HG02571 (cell line): ENCODE results near the gene ATL1.
"Not testable (repeated sequence)": the region's sequence is repeated elsewhere in the genome, so short reads cannot be mapped to it uniquely, and the experiment has no call there.

Experiments
- ATAC-seq: cut with Tn5 transposase; IDR thresholded peaks from one replicate; pipeline ENCODE4 v1.9.1; 2021; ENCODE audit warnings: mild to moderate bottlenecking, moderate library complexity; ENCODE audit not compliant: unreplicated experiment

ATL1 gene

DNA sequence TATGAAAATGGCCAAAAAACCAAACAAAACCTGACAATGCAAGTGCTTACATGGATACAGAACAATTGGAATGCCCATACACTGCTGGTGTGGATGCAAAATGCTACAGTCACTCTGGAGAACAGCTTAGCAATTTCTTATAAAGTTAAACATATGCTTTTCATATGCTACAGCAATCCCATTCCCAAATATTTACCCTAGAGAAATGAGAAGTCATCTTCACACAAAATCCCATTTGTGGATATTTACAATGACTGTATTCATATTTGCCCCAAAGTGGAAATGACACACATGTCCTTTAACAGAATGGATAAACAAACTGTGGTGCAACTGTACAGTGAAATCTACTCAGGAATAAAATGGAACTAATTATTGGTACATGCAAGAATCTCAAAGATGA lies 87.8 kb downstream of the ATL1 start:
- no peak for ATAC-seq

DNA sequence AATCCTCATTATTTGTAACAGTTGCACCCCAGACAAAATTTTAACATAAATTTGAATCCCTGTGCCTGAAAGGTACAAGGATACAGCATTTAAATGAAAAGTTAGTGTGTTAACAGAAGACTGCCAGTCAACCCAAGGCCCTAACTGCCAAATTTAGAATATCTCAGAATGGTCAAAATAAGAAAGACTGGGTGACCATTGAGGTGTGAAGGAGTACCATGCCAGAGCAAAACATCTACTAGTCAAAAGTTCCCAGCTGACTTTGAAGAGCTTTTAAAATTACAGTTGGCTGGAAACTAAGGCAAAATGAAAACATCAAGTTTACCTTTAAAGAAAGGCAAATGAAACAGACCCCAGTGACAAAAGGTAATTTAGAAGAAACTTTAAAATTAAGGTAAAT lies 89.7 kb downstream of the ATL1 start:
- no peak for ATAC-seq

DNA sequence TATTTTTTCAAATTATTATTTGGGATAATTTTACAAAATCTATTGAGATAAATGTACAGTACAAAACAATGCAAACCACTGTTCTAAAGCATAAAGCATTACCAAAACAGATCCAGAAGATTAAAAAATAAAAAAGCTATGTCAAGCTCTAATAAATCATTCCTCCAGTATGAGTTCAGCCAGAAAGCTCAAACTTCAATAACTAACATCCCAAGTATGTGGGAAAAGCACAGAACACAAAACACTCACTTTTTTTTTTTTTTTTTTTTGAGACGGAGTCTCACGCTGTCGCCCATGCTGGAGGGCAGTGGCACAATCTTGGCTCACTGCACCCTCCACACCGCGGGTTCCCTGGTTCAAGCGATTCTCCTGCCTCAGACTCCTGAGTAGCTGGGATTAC lies 96.8 kb downstream of the ATL1 start:
- no peak for ATAC-seq

DNA sequence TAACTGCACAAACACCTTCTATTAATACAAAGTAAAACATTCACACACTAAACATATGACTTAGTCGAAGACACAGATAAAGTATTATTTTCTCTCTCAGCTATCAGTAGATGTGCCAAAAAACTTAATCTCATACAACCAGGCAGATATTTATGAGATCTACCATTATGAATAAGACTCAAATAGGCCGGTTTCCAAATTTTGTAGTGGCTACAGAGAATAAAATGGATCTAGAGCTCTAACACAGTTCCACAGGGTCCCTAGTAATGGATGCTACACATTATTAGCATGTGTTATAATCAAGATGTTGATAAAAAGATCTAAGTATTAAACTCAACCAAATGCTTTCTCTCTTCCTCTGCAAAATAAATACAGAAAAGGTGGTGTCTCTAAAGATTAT lies 97.8 kb downstream of the ATL1 start:
- ATAC-seq = no peak

DNA sequence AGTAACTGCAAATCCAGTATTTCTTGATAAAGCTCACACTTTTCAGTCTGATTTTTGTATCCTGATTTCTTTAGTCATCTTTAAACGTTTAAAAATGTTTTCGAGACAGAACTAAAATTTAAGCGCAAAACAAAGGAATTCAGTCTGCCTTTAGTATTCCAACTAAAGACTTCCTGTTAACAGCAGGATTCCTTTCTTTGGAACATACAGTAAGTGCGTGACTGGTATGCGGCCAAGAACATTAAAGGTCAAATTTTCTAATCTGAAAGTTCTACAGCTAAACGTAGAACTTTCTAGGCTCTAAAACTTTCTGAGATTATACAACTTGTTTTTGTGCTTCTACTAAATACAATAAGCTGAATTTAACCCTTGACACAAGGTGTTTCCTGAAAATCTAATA lies 98.3 kb downstream of the ATL1 start:
- ATAC-seq = no peak

DNA sequence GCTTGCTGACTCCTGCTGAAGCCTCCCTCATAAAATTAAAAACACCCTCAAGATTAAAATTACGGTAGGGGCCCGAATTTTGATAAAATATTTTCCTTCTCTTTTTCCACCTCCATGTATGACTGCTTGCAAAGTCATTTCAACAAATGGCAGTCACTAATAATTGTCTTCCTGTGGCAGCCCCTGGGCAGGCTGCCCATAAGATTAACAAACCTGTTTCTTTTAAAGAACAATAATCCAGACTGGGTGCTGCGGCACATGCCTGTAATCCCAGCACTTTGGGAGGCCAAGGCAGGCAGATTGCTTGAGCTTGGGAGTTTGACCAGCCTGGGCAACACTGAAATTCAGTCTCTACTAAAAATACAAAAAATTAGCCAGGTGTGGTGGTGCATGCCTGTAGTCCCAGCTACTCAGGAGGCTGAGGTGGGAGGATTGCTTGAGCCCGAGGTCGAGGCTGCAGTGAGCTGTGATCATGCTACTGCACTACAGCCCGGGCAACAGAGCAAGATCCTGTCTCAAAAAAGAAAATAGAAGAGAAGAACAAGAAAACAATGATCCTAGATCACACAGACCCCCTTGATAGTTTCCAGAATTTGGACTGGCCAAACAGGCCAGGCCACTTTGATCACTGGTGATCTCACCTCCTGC lies 99.5 kb downstream of the ATL1 start:
- no peak for ATAC-seq

DNA sequence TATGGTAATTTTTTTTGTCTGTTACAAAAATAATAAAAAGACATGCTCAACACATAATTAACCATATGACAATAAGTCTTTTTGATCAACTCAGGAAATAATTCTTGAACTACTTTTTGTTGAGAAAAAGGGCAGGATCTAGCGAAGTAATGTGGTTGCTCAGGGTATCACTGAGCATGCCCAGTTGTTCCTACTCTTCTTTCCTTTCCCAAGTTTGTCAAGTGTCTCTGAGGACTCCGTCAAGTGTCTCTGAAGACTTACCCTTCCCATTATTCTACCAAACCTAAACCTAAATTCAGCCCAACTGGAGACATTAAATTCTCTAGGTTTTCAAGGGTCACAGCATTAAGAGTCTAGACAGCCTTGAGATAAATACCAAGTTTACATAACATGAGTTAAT lies 104.6 kb downstream of the ATL1 start:
- ATAC-seq = not testable (repeated sequence)

DNA sequence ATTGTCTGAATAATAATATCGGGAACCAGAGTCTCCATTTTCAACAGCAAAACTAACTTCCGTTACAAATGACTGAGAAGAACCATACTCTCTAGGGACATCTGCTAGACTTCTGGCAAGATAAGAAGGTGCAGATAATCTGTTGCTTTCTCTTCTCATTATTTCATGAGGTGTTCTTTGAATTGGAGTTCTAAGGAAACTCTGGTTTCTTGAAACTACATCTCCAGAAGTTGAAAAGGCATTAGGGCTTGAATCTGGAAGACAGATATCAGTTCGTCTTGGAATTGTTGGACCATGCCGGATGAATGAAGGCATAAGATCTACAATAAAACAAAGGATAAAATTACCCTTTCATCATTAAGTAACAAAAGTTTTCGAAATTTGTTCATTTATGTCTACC lies 105.4 kb downstream of the ATL1 start:
- not testable (repeated sequence) for ATAC-seq

DNA sequence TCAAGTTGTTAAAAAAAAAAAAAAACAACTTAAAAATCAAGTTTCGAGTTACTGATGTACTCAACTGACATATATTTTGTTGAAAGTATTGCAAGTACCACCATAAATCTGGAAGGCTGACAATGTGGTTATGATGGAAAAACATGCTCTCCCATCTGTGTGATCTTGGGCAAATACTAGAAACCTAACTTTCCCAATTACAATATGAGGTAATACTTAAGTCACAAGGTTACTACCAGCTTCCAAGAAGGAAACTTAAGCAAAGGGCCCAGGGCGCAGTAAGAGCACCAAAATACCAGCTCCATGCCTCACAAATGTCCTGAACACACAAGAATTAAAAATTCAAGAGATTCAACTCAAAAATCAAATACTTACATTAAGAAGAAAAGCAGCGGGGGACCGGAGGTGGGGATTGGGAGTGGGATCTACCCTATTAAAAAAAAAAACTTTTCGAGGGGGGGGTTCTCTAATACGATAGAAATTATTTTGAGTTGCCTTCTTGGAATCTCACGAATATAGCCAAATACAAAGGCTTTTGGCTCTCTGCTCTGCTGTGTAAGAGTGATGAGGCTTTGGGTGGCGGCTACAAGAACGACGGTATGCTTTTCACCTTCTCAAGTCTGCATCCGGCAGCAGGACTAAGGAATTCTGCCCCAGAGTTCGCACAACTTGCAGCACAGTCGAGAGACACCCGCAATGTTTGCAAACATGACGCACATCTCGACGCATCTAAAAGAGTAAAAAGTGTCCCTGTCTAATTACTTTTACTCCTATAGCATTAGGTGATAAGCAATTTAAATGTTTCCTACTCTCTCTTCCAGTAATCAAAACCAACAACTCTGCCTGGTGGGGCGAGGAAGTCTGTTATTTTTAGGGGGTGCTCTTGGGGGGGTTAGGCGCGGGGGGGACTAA lies 107.1 kb downstream of the ATL1 start:
- ATAC-seq = no peak

DNA sequence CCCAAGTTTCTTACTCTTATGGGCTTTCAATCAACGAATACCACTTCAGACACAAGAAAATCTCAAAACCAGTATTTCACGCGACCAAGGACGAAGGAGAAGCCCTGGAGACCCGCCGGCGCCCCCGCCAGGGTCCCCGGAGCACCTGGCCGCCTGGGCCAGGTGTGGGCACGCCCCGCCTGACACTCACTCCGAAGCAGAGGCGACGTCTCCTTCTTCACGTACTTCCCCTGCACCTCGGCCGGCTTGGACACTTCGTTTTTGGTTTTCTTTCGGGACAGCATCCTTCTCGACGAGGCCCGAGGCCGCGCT lies 107.7 kb downstream of the ATL1 start:
- ATAC-seq = peak; percentile 40

DNA sequence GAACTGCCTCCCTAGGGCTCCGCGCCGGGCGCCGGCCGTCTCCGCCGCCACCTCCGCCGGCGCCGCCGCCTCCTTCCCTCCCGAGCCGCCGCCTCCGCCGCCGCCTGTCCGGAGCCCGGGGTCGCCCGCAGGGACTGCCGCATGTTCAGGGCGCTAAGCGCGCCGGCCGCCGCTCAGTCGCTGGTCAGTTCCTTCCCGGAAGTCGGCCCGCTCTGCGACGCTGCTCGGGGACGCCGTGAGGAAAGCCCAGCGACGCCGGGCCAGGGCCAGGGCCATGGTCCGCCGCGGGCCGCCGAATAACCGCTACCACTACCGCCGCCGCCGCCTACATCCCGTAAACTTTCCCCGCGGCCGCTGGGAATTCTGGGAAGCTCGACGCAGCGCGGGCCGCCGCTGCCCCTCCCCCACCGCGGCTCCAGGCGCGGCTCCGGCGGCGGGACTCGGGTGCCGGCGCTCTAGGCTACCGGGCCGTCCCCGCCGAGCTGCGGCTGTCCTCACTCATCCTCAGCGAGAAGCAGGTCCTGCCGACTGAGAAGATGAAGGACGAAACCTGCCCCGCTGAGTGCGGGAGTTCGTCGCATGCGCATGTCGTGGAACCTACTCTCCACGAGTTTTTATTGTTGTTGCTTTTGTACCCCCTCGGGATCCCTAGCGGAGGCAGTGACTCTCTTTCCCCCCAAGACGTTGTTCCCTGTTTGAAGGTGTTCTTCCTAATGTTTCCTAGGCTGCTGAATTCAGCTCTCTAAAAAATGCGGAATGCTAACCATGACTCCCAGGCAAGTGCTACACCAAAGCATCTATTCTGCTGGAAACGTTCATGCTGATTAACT lies 108.3 kb downstream of the ATL1 start, which contains the start of gene SAV1:
Gene SAV1, minus strand, starts transcription at position 311 of the 830 bp plus-strand sequence. CDS start 339 bp downstream, outside the sequence.
- ATAC-seq = peak; percentile 62

DNA sequence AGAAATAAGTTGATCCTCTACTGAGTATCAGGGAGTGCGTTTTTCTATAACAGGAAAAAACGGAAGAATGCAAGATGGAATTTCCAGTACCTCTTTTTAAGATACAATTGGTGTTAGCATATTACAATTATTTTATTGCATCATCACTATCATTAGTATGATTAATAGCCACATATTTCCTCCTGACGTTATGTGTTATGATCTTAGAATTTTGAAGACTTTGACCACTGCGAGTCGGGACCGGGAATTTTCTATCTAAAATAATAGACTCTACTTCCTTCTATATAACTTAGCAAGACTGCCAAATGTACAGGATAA lies 108.8 kb downstream of the ATL1 start:
- ATAC-seq = no peak

DNA sequence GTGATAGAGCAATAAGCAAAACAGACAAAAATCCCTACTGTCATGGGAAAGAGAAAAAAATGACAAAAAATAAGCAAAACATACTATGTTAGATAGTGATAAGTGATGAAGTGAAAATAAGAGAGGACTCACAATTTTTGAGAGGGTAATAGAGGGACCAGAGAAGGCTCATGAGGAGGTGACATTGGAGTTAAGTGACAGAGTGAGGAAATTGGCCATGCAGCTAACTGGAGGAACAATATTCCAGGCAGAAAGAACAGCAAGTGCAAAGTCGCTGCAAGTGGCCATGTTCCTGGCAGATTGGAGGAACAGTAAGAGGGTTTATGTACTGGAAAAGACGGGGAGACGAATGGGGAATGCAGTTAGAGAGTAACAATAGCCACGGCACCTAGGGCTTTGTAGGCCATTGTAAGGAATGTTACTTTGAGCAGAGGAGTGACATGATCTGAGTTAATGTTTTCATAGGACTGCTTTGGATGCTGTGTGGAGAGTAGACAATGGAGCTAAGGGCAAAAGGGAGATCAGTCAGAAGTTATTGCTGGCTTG lies 109.6 kb downstream of the ATL1 start:
- no peak for ATAC-seq

DNA sequence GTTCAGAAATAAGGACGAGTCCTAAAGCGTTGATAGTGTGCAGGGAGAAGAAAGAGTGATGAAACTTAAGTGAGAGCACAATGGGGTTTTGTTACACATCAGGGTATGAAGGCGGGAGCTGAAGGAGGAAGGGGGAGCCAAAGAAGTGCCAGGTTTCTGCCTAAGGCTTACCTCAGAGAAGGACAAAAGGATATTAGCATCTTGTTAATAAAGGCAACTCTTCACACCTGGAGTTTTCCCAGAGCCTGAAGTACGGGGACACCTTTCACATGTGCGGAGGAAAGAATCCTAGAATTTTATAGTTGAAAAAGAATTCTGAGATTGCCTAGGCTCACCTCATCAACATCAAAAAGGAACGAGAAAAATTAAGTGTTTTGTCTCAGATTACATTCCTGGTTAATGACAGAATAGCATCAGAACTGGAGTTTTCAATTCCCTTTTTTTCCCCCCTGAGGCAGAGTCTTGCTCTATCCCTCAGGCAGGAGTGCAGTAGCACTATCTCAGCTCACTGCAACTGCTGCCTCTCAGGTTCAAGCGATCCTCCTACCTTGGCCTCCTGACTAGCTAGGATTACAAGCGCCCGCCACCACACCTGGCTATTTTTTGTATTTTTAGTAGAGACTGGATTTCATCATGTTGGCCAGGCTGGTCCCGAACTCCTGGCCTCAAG lies 110.4 kb downstream of the ATL1 start:
- ATAC-seq = no peak

DNA sequence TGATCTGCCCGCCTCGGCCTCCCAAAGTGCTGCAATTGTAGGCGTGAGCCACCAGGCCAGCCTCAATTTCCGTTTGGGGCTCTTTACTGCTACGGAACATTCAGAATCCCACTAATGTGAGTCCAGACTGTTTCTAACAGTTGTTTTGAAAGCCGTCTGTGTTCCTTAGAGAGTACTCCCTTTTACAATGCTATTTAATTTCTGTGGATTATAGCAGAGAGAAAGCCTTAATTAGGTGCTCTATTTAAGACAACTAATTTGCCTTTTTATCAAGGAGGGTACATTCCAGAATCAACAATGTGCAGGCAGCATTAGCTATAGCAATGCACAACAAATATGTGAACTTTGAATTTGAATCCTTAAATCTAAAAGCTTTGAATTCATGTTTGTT lies 110.9 kb downstream of the ATL1 start:
- ATAC-seq = no peak

DNA sequence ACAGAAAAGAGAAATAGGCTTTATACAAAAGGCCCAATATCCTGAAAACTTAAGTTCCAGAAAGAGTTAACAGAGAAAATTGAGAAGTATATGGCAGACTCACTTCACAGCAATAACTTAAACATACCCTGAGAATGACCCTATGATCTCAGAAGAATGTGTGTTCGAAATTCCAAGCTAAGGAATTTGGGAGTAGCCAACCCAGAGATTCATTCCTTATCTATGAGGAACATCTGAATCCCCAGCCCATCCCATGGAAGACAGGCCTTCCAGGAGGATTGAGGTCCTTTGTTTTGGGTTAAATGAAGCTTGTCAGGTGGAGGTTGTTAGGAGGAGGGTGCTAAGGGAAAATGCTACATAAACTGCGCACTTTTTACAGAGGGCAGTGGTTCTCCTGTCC lies 115.7 kb downstream of the ATL1 start:
- ATAC-seq = no peak

DNA sequence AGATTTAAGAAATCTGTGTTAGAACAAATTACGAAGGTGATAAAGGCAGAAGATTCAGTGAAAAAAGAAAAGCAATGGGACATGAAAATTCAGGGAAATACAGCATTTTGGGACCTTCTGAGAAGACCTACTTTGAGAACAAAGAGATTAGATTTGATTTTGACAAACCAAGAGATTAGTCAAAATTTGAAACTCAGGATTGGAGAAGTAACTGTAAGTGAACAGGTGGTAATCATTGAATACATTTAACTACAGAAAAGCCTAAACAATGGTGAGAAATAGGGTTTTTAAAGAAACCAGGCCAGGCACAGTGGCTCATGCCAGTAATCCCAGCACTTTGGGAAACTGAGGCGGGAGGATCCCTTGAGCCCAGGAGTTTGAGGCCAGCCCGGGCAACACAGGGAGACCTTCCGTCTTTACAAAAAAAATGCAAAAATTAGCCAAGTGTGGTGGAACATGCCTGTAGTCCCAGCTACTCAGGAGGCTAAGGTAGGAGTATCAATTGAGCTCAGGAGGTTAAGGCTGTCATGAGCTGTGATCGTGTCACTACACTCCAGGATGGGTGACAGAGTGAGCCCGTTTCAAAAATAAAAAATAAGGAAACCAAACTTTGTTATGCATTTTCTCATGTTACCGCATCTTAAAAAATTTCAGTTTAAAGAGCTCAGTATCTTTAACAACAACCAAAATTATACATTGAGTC lies 117.0 kb downstream of the ATL1 start:
- no peak for ATAC-seq

DNA sequence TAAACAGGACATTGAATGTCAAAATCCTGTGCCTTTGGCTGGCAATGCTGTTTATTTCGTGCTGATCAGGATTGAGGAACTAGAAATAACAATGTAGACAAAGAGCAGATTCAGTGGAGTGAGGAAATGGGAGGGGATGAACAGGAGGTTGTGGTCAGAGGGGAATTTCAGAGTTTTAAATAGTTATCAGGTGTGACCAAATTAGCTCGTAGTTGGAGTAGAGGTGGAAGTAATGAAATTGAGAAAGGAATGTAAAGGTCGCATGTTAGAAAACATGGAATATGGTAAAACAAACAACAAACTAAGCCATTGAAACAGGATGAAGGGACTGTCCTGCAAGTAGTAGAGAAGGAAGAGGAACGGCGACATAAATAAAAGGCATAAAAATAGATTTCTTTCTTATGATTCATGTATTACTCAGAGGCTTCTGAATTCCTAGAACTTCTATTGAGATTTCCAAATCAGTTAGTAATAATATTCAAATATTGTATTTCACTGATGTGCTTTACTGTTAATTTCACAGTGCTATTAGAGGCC lies 117.7 kb downstream of the ATL1 start:
- no peak for ATAC-seq

DNA sequence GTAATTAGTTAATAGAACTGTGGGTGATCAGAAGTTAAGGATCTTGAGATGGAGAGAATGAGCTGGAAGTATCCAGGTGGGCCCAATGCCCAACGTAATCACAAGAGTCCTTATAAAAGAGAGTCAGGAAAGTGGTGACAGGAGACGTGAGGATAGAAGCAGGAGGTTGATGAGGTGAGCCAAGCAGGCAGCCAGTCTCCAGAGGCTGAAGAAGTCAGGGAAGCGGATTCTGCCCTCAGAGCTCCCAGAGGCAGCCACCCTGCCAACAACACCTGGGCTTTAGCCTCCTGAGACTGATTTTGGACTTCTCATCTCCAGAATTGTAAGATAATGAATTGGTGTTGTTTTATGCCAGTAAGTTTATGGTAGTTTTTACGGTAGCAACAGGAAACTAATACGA lies 118.2 kb downstream of the ATL1 start:
- no peak for ATAC-seq

DNA sequence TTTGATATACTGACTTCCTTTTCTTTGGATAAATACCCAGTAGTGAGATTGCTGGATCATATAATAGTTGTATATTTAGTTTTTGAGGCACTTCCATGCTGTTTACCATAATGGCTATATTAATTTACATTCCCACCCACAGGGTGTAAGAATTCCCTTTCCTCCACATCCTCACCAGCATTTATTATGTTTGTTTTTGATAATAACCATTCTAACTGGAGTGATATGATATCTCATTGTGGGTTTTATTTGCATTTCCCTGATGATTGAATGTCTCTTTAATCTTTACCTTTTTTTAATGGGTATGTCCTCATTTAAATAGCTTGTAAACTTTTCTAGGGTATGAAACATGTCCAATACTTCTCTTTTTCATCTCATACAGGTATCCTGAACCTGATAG lies 119.7 kb downstream of the ATL1 start:
- ATAC-seq = no peak
